Endothelial cell of umbilical vein (primary cell): ENCODE data around the gene FIG4. TPM values are rescaled to one million over a fixed set of nuclear protein-coding genes. Genes with fewer than 3 reads are reported as not detected.

Experiments
- BruUV-seq: library from RNA; stranded (reverse); fragments of 400-500 nt; replicated peaks from 2 replicates; lab custom pipeline; 2021; lab: Mats Ljungman, UMichigan
- CTCF ChIA-PET: fragments of 300-600, 350-600 bp; sonication (Branson Sonifier 250); formaldehyde crosslinking; loops from one replicate; lab custom pipeline; 2021; ENCODE audit warnings: antibody characterized with exemption, inconsistent platforms; lab: Charles Lee
- POLR2A ChIA-PET: fragments of 300-600, 350-600 bp; sonication (Branson Sonifier 250); formaldehyde crosslinking; loops from one replicate; lab custom pipeline; 2021; ENCODE audit warnings: antibody characterized with exemption, inconsistent platforms; lab: Charles Lee
- DNase-seq: peaks from one replicate; pipeline ENCODE4 v3.0.0-alpha.2; 2011; ENCODE audit warnings: low read depth, low spot score
- FAIRE-seq: peaks from 2 replicates; lab custom pipeline; 2011; peaks lifted over from hg19 to GRCh38; lab: Jason Lieb, UNC
- H2AFZ ChIP-seq: 2 replicates; pipeline ENCODE4 v1.6.0; 2012; ENCODE audit warnings: low read depth, low read length, control low read depth, inconsistent platforms
- H3K27ac ChIP-seq: 2 replicates; pipeline ENCODE4 v1.5.1; 2011; ENCODE audit warnings: low read depth, mild to moderate bottlenecking, control low read depth, low read length, moderate library complexity; ENCODE audit not compliant: insufficient read depth
- H3K27me3 ChIP-seq, 2 experiments: 2 replicates each; pipeline versions ENCODE4 v1.6.0 to v1.6.1; 2011; ENCODE audit warnings: low read length in 2 of 2, mixed read lengths in 1 of 2; ENCODE audit not compliant: control insufficient read depth in 2 of 2, insufficient read depth in 2 of 2
- H3K36me3 ChIP-seq, 2 experiments: 2 replicates in 1 of 2; 3 replicates in 1 of 2; pipeline ENCODE4 v1.5.1; 2011; ENCODE audit warnings: low read length in 2 of 2, mild to moderate bottlenecking in 1 of 2, moderate library complexity in 1 of 2; ENCODE audit not compliant: control insufficient read depth in 2 of 2, insufficient read depth in 2 of 2; ENCODE audit errors: extremely low read depth in 1 of 2
- H3K4me1 ChIP-seq: 3 replicates; pipeline ENCODE4 v1.5.1; 2011; ENCODE audit warnings: mild to moderate bottlenecking, low read length; ENCODE audit not compliant: control insufficient read depth, insufficient read depth; ENCODE audit errors: extremely low read depth
- H3K4me2 ChIP-seq: 2 replicates; pipeline ENCODE4 v1.6.1; 2011; ENCODE audit warnings: low read length, control low read depth, mixed read lengths; ENCODE audit not compliant: insufficient read depth
- H3K4me3 ChIP-seq, 3 experiments: fragments of 200-600 bp in 1 of 3; sonication (generic), shearing (Covaris generic) in 1 of 3; replicated peaks in 1 of 3; 2 replicates each; pipeline ENCODE4 v1.5.1; 2011 to 2016; ENCODE audit warnings: control low read depth in 3 of 3, low read length in 3 of 3, mild to moderate bottlenecking in 2 of 3, inconsistent platforms in 1 of 3, low read depth in 1 of 3, moderate library complexity in 1 of 3; ENCODE audit not compliant: insufficient read depth in 1 of 3
- H3K79me2 ChIP-seq: 2 replicates; pipeline ENCODE4 v1.6.0; 2012; ENCODE audit warnings: low read length, inconsistent platforms; ENCODE audit not compliant: control insufficient read depth, insufficient read depth
- H3K9ac ChIP-seq: replicated peaks from 2 replicates; pipeline ENCODE3; 2011; ENCODE audit warnings: low read length, control low read depth; ENCODE audit not compliant: insufficient read depth; ENCODE audit errors: extremely low read depth
- H3K9me1 ChIP-seq: replicated peaks from 3 replicates; pipeline ENCODE4 v1.6.0; 2011; ENCODE audit warnings: mild to moderate bottlenecking, low read length; ENCODE audit not compliant: control insufficient read depth, insufficient read depth; ENCODE audit errors: extremely low read depth
- H3K9me3 ChIP-seq: replicated peaks from 2 replicates; pipeline ENCODE4 v1.5.1; 2012; ENCODE audit warnings: low read length, inconsistent platforms; ENCODE audit not compliant: control insufficient read depth, insufficient read depth
- H4K20me1 ChIP-seq: replicated peaks from 2 replicates; pipeline ENCODE3; 2011; ENCODE audit warnings: mild to moderate bottlenecking, low read length; ENCODE audit not compliant: control insufficient read depth, insufficient read depth; ENCODE audit errors: extremely low read depth
- EZH2 ChIP-seq: IDR thresholded peaks from 2 replicates; pipeline ENCODE4 v1.6.1; 2012; ENCODE audit warnings: borderline replicate concordance, low read depth, mild to moderate bottlenecking, moderate library complexity, low read length, inconsistent platforms; ENCODE audit not compliant: severe bottlenecking
- FOS ChIP-seq: IDR thresholded peaks from 2 replicates; pipeline ENCODE4 v1.6.1; 2011; ENCODE audit warnings: mild to moderate bottlenecking, low read length, moderate library complexity, borderline replicate concordance; ENCODE audit not compliant: insufficient read depth
- GATA2 ChIP-seq: IDR thresholded peaks from 2 replicates; pipeline ENCODE4 v1.7.0; 2011; ENCODE audit warnings: low read depth, mild to moderate bottlenecking, moderate library complexity, mixed read lengths, low read length; ENCODE audit not compliant: insufficient read length, insufficient read depth
- JUN ChIP-seq: IDR thresholded peaks from 2 replicates; pipeline ENCODE4 v1.6.1; 2011; ENCODE audit warnings: borderline replicate concordance, low read depth; ENCODE audit not compliant: insufficient read length, insufficient read depth
- MYC ChIP-seq: IDR thresholded peaks from one replicate; pipeline ENCODE4 v1.6.1; 2011; ENCODE audit warnings: mild to moderate bottlenecking, low read depth, low read length
- POLR2A ChIP-seq: IDR thresholded peaks from 2 replicates; pipeline ENCODE4 v1.6.1; 2012; ENCODE audit warnings: low read depth, mild to moderate bottlenecking, control low read depth, low read length
- POLR2AphosphoS5 ChIP-seq: IDR thresholded peaks from 2 replicates; pipeline ENCODE4 v1.6.1; 2012; ENCODE audit warnings: low read depth, mild to moderate bottlenecking, control low read depth, low read length, moderate library complexity; ENCODE audit not compliant: insufficient read depth
- dilution Hi-C: fragments of 300-500 bp; cut with MboI; formaldehyde crosslinking; loops from one replicate; pipeline ENCODE4 v1.15.0; 2019; ENCODE audit warnings: low sequenced_read_pairs; ENCODE audit not compliant: extremely low pct_ligation_motif_present
- intact Hi-C: fragments of 100-400 bp; cut with micrococcal nuclease; formaldehyde crosslinking; loops from one replicate; pipeline ENCODE4 v1.10.0; 2022
- polyA plus RNA-seq, 4 experiments: library from polyadenylated mRNA; depleted of rRNA in 3 of 4; stranded (reverse) in 3 of 4; unstranded in 1 of 4; fragments of >200 nt; gene quantifications; 2 replicates each; pipeline versions ENCODE4 v1.2.1 to v1.2.3, GENCODE V29; 2011 to 2012; ENCODE audit warnings: missing spikeins in 1 of 4
- total RNA-seq: library from RNA; stranded (reverse); gene quantifications from 2 replicates; pipeline ENCODE4 v1.2.3, GENCODE V29; 2021
- TF ChIP-seq, protein P1 (sequence below), 2 donors: IDR thresholded peaks; 1 replicate in 1 of 2; 2 replicates in 1 of 2; pipeline ENCODE4 v1.5.1; 2011; ENCODE audit warnings: low read length in 2 of 2, mild to moderate bottlenecking in 2 of 2, moderate library complexity in 2 of 2, control low read depth in 1 of 2, inconsistent platforms in 1 of 2, low read depth in 1 of 2; ENCODE audit not compliant: insufficient read depth in 1 of 2; ENCODE audit errors: extremely low read depth in 1 of 2
- TF ChIP-seq, protein P2 (sequence below): IDR thresholded peaks from 2 replicates; pipeline ENCODE4 v1.6.1; 2011; ENCODE audit not compliant: insufficient read depth, insufficient read length

Gene FIG4
- total and polyA plus RNA-seq, 2 donors (not counting 3 experiments of a cell fraction or from before 2014, with no cell fraction given): 7.9 to 12.2 TPM

DNA sequence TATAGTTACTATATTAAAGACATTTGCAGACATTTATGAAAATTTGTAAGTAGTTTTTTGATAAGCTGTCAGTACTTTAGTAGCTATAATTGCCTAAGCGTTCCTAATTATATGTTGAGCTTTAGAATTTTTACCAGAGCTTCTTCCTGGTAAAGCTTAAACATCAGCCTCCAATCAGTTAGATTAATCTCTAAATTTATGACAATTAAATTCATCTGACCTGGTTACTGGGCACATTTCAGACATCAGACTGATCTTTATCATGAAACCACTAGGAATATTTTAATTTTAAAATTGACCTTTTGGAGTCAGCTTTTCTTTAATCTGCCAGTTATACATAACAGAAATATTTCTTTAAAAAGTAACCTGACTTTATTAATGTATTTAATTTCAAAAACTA, 23.5 kb downstream of the FIG4 start:
- H3K79me2 ChIP-seq: peaks cover 2% of the 10 kb centered on the region
- H3K4me1 ChIP-seq: no peaks in the 10 kb centered on the region
- no peak overlapping the region for H3K4me3 ChIP-seq
- DNase-seq (no peak), FAIRE-seq (no peak)
- H3K9me1 ChIP-seq: no peaks in the 10 kb centered on the region
- H3K36me3 ChIP-seq: no peaks in the 10 kb centered on the region
- BruUV-seq: no TSS peak
- no peak overlapping the region for H3K9ac ChIP-seq
- dilution Hi-C loops (no loop called here), intact Hi-C loops (no loop called here)
- TF ChIP-seq GATA2 (no peak), JUN (no peak), MYC (no peak), POLR2AphosphoS5 (no peak), POLR2A (no peak), FOS (no peak), EZH2 (no peak)
- TF ChIP-seq, protein P1, sequence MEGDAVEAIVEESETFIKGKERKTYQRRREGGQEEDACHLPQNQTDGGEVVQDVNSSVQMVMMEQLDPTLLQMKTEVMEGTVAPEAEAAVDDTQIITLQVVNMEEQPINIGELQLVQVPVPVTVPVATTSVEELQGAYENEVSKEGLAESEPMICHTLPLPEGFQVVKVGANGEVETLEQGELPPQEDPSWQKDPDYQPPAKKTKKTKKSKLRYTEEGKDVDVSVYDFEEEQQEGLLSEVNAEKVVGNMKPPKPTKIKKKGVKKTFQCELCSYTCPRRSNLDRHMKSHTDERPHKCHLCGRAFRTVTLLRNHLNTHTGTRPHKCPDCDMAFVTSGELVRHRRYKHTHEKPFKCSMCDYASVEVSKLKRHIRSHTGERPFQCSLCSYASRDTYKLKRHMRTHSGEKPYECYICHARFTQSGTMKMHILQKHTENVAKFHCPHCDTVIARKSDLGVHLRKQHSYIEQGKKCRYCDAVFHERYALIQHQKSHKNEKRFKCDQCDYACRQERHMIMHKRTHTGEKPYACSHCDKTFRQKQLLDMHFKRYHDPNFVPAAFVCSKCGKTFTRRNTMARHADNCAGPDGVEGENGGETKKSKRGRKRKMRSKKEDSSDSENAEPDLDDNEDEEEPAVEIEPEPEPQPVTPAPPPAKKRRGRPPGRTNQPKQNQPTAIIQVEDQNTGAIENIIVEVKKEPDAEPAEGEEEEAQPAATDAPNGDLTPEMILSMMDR (IDR thresholded peaks at IDR 0.05; ENCODE audit: extremely low read depth in 1 of 2, insufficient read depth in 1 of 2, low read depth in 1 of 2, low read length in 2 of 2): no peak
- TF ChIP-seq, protein P2, sequence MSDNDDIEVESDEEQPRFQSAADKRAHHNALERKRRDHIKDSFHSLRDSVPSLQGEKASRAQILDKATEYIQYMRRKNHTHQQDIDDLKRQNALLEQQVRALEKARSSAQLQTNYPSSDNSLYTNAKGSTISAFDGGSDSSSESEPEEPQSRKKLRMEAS: no peak
- no peaks in the 10 kb centered on the region for H4K20me1 ChIP-seq
- ChIA-PET CTCF (interaction anchor here (3.4 to 5.2 kb wide), 2 partner anchors 10 to 325 kb away, joined by 21 to 36 read pairs; no protein-coding TSS in a partner anchor), POLR2A (no interaction called here)
- no peaks in the 10 kb centered on the region for H3K27me3 ChIP-seq
- H3K4me2 ChIP-seq: no peak overlapping the region
- H3K9me3 ChIP-seq: no peaks in the 10 kb centered on the region
- no peak overlapping the region for H3K27ac ChIP-seq
- H2AFZ ChIP-seq: no peak overlapping the region
